WTC11 (cell line): Measurements from ENCODE around the gene NUDT3.

Source experiments
- ATF1 ChIP-seq: sonication (generic); formaldehyde crosslinking; IDR thresholded peaks from 2 replicates; pipeline ENCODE4 v1.8.1; 2023; ENCODE audit warnings: mild to moderate bottlenecking, moderate library complexity, missing genetic modification reagents
- GABPB1 ChIP-seq: sonication (generic); formaldehyde crosslinking; IDR thresholded peaks from 2 replicates; pipeline ENCODE4 v1.8.1; 2023; ENCODE audit warnings: mild to moderate bottlenecking, missing genetic modification reagents
- MAX ChIP-seq: sonication (generic); formaldehyde crosslinking; IDR thresholded peaks from 2 replicates; pipeline ENCODE4 v1.8.0; 2022; ENCODE audit warnings: mild to moderate bottlenecking, missing genetic modification reagents
- NR1H2 ChIP-seq: sonication (generic); formaldehyde crosslinking; IDR thresholded peaks from 2 replicates; pipeline ENCODE4 v1.9.0; 2021; ENCODE audit warnings: mild to moderate bottlenecking, moderate library complexity, missing genetic modification reagents
- TCF7 ChIP-seq: sonication (generic); formaldehyde crosslinking; IDR thresholded peaks from 2 replicates; pipeline ENCODE4 v1.8.0; 2022; ENCODE audit warnings: mild to moderate bottlenecking, low read depth, missing genetic modification reagents, moderate library complexity
- TEAD1 ChIP-seq: sonication (generic); formaldehyde crosslinking; IDR thresholded peaks from 2 replicates; pipeline ENCODE4 v1.8.0; 2022; ENCODE audit warnings: mild to moderate bottlenecking, missing genetic modification reagents
- TF ChIP-seq, protein P1 (sequence below): fragments of 200-600 bp; IDR thresholded peaks from 2 replicates; pipeline ENCODE4 v1.8.0; 2022; ENCODE audit warnings: antibody characterized with exemption
- TF ChIP-seq, protein P2 (sequence below): sonication (generic); formaldehyde crosslinking; conservative IDR thresholded peaks from 2 replicates; pipeline ENCODE4 v1.8.1; 2023; ENCODE audit warnings: mild to moderate bottlenecking, low read depth, missing genetic modification reagents, moderate library complexity
- TF ChIP-seq, protein P3 (sequence below): sonication (generic); formaldehyde crosslinking; IDR thresholded peaks from 2 replicates; pipeline ENCODE4 v1.8.0; 2022; ENCODE audit warnings: mild to moderate bottlenecking, missing genetic modification reagents

- TF ChIP-seq TCF7 (CRISPR knock-in tag) = no peak
- TF ChIP-seq, protein P1, sequence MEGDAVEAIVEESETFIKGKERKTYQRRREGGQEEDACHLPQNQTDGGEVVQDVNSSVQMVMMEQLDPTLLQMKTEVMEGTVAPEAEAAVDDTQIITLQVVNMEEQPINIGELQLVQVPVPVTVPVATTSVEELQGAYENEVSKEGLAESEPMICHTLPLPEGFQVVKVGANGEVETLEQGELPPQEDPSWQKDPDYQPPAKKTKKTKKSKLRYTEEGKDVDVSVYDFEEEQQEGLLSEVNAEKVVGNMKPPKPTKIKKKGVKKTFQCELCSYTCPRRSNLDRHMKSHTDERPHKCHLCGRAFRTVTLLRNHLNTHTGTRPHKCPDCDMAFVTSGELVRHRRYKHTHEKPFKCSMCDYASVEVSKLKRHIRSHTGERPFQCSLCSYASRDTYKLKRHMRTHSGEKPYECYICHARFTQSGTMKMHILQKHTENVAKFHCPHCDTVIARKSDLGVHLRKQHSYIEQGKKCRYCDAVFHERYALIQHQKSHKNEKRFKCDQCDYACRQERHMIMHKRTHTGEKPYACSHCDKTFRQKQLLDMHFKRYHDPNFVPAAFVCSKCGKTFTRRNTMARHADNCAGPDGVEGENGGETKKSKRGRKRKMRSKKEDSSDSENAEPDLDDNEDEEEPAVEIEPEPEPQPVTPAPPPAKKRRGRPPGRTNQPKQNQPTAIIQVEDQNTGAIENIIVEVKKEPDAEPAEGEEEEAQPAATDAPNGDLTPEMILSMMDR = no peak
- no peak for TF ChIP-seq ATF1 (CRISPR knock-in tag)
- TF ChIP-seq, protein P2, sequence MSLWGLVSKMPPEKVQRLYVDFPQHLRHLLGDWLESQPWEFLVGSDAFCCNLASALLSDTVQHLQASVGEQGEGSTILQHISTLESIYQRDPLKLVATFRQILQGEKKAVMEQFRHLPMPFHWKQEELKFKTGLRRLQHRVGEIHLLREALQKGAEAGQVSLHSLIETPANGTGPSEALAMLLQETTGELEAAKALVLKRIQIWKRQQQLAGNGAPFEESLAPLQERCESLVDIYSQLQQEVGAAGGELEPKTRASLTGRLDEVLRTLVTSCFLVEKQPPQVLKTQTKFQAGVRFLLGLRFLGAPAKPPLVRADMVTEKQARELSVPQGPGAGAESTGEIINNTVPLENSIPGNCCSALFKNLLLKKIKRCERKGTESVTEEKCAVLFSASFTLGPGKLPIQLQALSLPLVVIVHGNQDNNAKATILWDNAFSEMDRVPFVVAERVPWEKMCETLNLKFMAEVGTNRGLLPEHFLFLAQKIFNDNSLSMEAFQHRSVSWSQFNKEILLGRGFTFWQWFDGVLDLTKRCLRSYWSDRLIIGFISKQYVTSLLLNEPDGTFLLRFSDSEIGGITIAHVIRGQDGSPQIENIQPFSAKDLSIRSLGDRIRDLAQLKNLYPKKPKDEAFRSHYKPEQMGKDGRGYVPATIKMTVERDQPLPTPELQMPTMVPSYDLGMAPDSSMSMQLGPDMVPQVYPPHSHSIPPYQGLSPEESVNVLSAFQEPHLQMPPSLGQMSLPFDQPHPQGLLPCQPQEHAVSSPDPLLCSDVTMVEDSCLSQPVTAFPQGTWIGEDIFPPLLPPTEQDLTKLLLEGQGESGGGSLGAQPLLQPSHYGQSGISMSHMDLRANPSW (CRISPR knock-in tag) = no peak
- TF ChIP-seq, protein P3, sequence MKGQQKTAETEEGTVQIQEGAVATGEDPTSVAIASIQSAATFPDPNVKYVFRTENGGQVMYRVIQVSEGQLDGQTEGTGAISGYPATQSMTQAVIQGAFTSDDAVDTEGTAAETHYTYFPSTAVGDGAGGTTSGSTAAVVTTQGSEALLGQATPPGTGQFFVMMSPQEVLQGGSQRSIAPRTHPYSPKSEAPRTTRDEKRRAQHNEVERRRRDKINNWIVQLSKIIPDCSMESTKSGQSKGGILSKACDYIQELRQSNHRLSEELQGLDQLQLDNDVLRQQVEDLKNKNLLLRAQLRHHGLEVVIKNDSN = 0 out of 2 replicates have a peak, but pooled peaks have one; percentile 18
- TF ChIP-seq MAX = no peak
- no peak for TF ChIP-seq NR1H2 (CRISPR knock-in tag)
- TF ChIP-seq TEAD1 (CRISPR knock-in tag) = no peak
- no peak for TF ChIP-seq GABPB1 (CRISPR knock-in tag)
Measured at GRCh38 chr6:34240329-34241248, 151.9 kb downstream of the NUDT3 start.
